ENCODE results near the gene WDFY2. TPM values are rescaled to one million over a fixed set of nuclear protein-coding genes. Genes with fewer than 3 reads are reported as not detected.

WDFY2 gene
- total and polyA plus RNA-seq, 10 of the 15 experiments (the other 5 are each of a cell fraction or from before 2014, with no cell fraction given) = 2.1 to 13.0 (median 8.1) TPM

DNA sequence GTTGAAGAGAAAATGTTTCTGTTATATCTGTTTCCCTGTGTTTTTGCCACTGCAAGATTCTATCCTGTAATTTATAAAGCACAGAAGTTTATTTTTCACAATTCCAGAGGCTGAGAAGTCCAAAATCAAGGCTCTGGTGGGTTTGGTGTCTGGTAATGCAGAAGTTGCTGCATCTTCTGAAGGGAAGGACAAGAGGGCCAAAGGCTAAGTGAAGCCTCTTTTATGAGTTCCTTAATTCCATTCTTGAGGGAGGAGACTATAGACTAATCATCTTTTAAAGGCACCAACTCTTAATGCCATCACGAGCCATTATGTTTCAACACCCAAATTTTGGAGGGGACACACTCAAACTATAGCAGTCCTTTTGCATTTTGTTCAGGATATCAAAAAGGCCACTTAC lies 34.1 kb upstream of the WDFY2 start:
- no peak overlapping the region for H2AFZ ChIP-seq (ENCODE audit: control insufficient read depth, low read depth, low read length)
- H3K9me3 ChIP-seq (replicated peaks; ENCODE audit: control insufficient read depth, insufficient read depth, low read length) = no peaks in the 10 kb centered on the region
- DNase-seq (ENCODE audit: low read depth, low spot score) = no peak
- ATAC-seq = no peak
- no TSS peak for BruUV-seq (replicated peaks)
- TF ChIP-seq PAX5 (IDR thresholded peaks at IDR 0.05; ENCODE audit: borderline replicate concordance, low read depth, low read length) (no peak), YY1 (IDR thresholded peaks at IDR 0.05; ENCODE audit: low read depth, low read length) (no peak)
- TF ChIP-seq, protein P1, sequence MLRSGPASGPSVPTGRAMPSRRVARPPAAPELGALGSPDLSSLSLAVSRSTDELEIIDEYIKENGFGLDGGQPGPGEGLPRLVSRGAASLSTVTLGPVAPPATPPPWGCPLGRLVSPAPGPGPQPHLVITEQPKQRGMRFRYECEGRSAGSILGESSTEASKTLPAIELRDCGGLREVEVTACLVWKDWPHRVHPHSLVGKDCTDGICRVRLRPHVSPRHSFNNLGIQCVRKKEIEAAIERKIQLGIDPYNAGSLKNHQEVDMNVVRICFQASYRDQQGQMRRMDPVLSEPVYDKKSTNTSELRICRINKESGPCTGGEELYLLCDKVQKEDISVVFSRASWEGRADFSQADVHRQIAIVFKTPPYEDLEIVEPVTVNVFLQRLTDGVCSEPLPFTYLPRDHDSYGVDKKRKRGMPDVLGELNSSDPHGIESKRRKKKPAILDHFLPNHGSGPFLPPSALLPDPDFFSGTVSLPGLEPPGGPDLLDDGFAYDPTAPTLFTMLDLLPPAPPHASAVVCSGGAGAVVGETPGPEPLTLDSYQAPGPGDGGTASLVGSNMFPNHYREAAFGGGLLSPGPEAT (IDR thresholded peaks at IDR 0.05; ENCODE audit: low read depth) = no peak
- no peak overlapping the region for H3K4me2 ChIP-seq (ENCODE audit: control insufficient read depth, insufficient read depth)
- no peak overlapping the region for H3K27ac ChIP-seq (ENCODE audit: control insufficient read depth, insufficient read depth)
- ChIA-PET RAD21 (ENCODE audit: unreplicated experiment) (interaction anchor here (0.7 to 1.6 kb wide), 3 partner anchors 33 to 214 kb away, joined by 3 read pairs; partner anchors contain the start of gene INTS6), SMC1A (ENCODE audit: uncharacterized antibody, unreplicated experiment) (interaction anchor here (0.9 to 3.1 kb wide), 4 partner anchors 9 to 96 kb away, joined by 3 to 27 read pairs (median 10); no protein-coding TSS in a partner anchor), POLR2A (interaction anchor here (1.1 kb wide), 1 partner anchor 96 kb away, joined by 6 read pairs; no protein-coding TSS in a partner anchor), CTCF (interaction anchor here (1.3 kb wide), 1 partner anchor 12 kb away, joined by 3 read pairs; no protein-coding TSS in a partner anchor)
- H3K9ac ChIP-seq (ENCODE audit: control insufficient read depth, insufficient read depth, low read length) = no peak overlapping the region
- no peaks in the 10 kb centered on the region for H3K27me3 ChIP-seq (replicated peaks in 1 of 2; ENCODE audit: control insufficient read depth in 2 of 2, insufficient read depth in 2 of 2, low read length in 1 of 2)
- in situ Hi-C loops (cut with MboI) = no loop called here
- H4K20me1 ChIP-seq (ENCODE audit: control insufficient read depth, insufficient read depth) = no peaks in the 10 kb centered on the region
- no peaks in the 10 kb centered on the region for H3K36me3 ChIP-seq (ENCODE audit: control insufficient read depth in 2 of 2, insufficient read depth in 2 of 2, low read length in 1 of 2)
- intact Hi-C loops (cut with micrococcal nuclease; ENCODE audit: unreplicated experiment) = no loop called here
- H3K4me1 ChIP-seq (ENCODE audit: control insufficient read depth, insufficient read depth, low read length) = peaks cover 3% of the 10 kb centered on the region; the same call in 1 of the 2 replicates
- H3K4me3 ChIP-seq = no peak overlapping the region
- no peak for FAIRE-seq
- no peaks in the 10 kb centered on the region for H3K79me2 ChIP-seq (ENCODE audit: control insufficient read depth, insufficient read depth, low read length)
- WGBS (ENCODE audit: insufficient coverage, insufficient replicate concordance, low lambda C conversion rate, missing lambda C conversion rate) = 79% methylated on average over 1 of the region's 1 CpG

DNA sequence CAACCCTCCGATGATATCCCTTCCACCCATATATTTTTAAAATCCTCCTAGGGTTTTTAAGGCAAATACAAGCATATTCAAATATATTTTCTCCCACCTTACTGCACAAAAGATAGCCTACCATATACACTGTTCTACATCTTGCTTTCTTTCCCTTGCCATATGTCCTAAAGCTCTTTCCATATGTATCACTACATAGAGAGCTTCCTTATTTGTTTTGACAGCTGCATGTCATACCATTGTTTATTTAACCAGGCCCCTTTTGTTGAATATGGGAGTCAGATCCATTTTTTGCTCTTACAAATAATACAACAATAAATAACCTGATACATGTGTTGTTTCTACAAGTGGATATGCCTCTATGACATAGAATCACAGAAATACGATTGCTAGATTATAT lies 32.8 kb upstream of the WDFY2 start:
- in situ Hi-C loops (cut with MboI) (no loop called here), intact Hi-C loops (cut with micrococcal nuclease; ENCODE audit: unreplicated experiment) (no loop called here)
- Histone ChIP-seq H3K27me3 (replicated peaks in 1 of 2; ENCODE audit: control insufficient read depth in 2 of 2, insufficient read depth in 2 of 2, low read length in 1 of 2) (no peaks in the 10 kb centered on the region), H3K4me3 (no peak overlapping the region), H3K4me1 (ENCODE audit: control insufficient read depth, insufficient read depth, low read length) (peaks cover 3% of the 10 kb centered on the region; the same call in 1 of the 2 replicates), H4K20me1 (ENCODE audit: control insufficient read depth, insufficient read depth) (no peaks in the 10 kb centered on the region), H3K36me3 (ENCODE audit: control insufficient read depth in 2 of 2, insufficient read depth in 2 of 2, low read length in 1 of 2) (no peaks in the 10 kb centered on the region), H2AFZ (ENCODE audit: control insufficient read depth, low read depth, low read length) (no peak overlapping the region), H3K9ac (ENCODE audit: control insufficient read depth, insufficient read depth, low read length) (no peak overlapping the region), H3K79me2 (ENCODE audit: control insufficient read depth, insufficient read depth, low read length) (no peaks in the 10 kb centered on the region), H3K9me3 (replicated peaks; ENCODE audit: control insufficient read depth, insufficient read depth, low read length) (no peaks in the 10 kb centered on the region), H3K4me2 (ENCODE audit: control insufficient read depth, insufficient read depth) (no peak overlapping the region), H3K27ac (ENCODE audit: control insufficient read depth, insufficient read depth) (no peak overlapping the region)
- FAIRE-seq (no peak), ATAC-seq (no peak), DNase-seq (ENCODE audit: low read depth, low spot score) (no peak)
- no TSS peak for BruUV-seq (replicated peaks)
- POLR2A ChIA-PET = interaction anchor here (0.8 to 2.1 kb wide), 5 partner anchors 10 to 263 kb away, joined by 3 to 6 read pairs (median 5); no protein-coding TSS in a partner anchor
- SMC1A ChIA-PET (ENCODE audit: uncharacterized antibody, unreplicated experiment) = interaction anchor here (1.1 to 3.1 kb wide), 8 partner anchors 9 to 205 kb away, joined by 3 to 27 read pairs (median 6); no protein-coding TSS in a partner anchor
- CTCF ChIA-PET = interaction anchor here (0.6 to 1.3 kb wide), 2 partner anchors 10 to 60 kb away, joined by 3 read pairs; no protein-coding TSS in a partner anchor
- TF ChIP-seq RAD21 (IDR thresholded peaks at IDR 0.05; ENCODE audit: insufficient read depth, low read depth, low read length) = no peak
- TF ChIP-seq ZZZ3 (IDR thresholded peaks at IDR 0.05; ENCODE audit: control insufficient read depth, insufficient read length, low read depth) = no peak
- no peak for TF ChIP-seq TCF3 (IDR thresholded peaks at IDR 0.05; ENCODE audit: borderline replicate concordance, insufficient read depth, low read depth, low read length)
- no peak for TF ChIP-seq ASH2L (IDR thresholded peaks at IDR 0.05; ENCODE audit: borderline replicate concordance, low read depth)
- TF ChIP-seq, protein P2, sequence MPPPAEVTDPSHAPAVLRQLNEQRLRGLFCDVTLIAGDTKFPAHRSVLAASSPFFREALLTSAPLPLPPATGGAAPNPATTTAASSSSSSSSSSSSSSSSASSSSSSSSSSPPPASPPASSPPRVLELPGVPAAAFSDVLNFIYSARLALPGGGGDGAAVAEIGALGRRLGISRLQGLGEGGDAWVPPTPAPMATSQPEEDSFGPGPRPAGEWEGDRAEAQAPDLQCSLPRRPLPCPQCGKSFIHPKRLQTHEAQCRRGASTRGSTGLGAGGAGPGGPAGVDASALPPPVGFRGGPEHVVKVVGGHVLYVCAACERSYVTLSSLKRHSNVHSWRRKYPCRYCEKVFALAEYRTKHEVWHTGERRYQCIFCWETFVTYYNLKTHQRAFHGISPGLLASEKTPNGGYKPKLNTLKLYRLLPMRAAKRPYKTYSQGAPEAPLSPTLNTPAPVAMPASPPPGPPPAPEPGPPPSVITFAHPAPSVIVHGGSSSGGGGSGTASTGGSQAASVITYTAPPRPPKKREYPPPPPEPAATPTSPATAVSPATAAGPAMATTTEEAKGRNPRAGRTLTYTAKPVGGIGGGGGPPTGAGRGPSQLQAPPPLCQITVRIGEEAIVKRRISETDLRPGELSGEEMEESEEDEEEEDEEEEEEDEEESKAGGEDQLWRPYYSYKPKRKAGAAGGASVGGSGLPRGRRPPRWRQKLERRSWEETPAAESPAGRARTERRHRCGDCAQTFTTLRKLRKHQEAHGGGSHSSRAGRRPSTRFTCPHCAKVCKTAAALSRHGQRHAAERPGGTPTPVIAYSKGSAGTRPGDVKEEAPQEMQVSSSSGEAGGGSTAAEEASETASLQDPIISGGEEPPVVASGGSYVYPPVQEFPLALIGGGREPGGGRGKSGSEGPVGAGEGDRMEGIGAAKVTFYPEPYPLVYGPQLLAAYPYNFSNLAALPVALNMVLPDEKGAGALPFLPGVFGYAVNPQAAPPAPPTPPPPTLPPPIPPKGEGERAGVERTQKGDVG (CRISPR knock-in tag; IDR thresholded peaks at IDR 0.05) = no peak
- TF ChIP-seq, protein P3, sequence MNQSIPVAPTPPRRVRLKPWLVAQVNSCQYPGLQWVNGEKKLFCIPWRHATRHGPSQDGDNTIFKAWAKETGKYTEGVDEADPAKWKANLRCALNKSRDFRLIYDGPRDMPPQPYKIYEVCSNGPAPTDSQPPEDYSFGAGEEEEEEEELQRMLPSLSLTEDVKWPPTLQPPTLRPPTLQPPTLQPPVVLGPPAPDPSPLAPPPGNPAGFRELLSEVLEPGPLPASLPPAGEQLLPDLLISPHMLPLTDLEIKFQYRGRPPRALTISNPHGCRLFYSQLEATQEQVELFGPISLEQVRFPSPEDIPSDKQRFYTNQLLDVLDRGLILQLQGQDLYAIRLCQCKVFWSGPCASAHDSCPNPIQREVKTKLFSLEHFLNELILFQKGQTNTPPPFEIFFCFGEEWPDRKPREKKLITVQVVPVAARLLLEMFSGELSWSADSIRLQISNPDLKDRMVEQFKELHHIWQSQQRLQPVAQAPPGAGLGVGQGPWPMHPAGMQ (IDR thresholded peaks at IDR 0.05; ENCODE audit: borderline replicate concordance) = no peak
- 97% methylated on average over 2 of the region's 2 CpGs for WGBS (ENCODE audit: insufficient coverage, insufficient replicate concordance, low lambda C conversion rate, missing lambda C conversion rate)
- RAD21 ChIA-PET (ENCODE audit: unreplicated experiment) = interaction anchor here (1.0 to 3.4 kb wide), 6 partner anchors 10 to 213 kb away, joined by 3 to 21 read pairs (median 5); partner anchors contain the start of gene INTS6

Data from GM12878 (cell line).